Left colon (tissue), 2 donors: ENCODE data around the gene JAZF1. TPM values are rescaled to one million over a fixed set of nuclear protein-coding genes. Genes with fewer than 3 reads are reported as not detected.
"Not testable (repeated sequence)": the region's sequence is repeated elsewhere in the genome, so short reads cannot be mapped to it uniquely, and the experiment has no call there.

Experiments
- ATAC-seq: fragments of 200-7000 bp; cut with Tn5 transposase; one replicate; pipeline ENCODE4 v1.9.1; 2020; ENCODE audit warnings: mild to moderate bottlenecking, moderate library complexity
- DNase-seq, 2 donors: peaks; one replicate each; pipeline ENCODE4 v3.0.0-alpha.2; 2020
- intact Hi-C, 2 donors: fragments of 100-400 bp; cut with DNase I in 1 of 2; cut with micrococcal nuclease in 1 of 2; formaldehyde crosslinking; loops; one replicate each; pipeline versions ENCODE4 v1.11.2 to v1.14.0; 2022; cut with DNase I, micrococcal nuclease
- total RNA-seq, 2 donors: library from RNA; stranded (reverse); fragmentation: NEBNext Ultra II Directional; extraction: Animal tissue kit (Norgen Biotek cat#: 25700); gene quantifications; one replicate each; pipeline ENCODE4 v1.2.1, GENCODE V29; 2021
- donor health status: DM: no; HTN: no; CAD: no.
- donor health status: DM: yes; HTN: yes; CAD: no.

JAZF1 gene
- total RNA-seq, 2 donors from 2014 or later: 2.8 to 8.3 TPM

- intact Hi-C loops: no loop called here
- DNase-seq (no peak), ATAC-seq (no peak)
Measured at GRCh38 chr7:27895551-27895950, 285.0 kb downstream of the JAZF1 start.

DNA sequence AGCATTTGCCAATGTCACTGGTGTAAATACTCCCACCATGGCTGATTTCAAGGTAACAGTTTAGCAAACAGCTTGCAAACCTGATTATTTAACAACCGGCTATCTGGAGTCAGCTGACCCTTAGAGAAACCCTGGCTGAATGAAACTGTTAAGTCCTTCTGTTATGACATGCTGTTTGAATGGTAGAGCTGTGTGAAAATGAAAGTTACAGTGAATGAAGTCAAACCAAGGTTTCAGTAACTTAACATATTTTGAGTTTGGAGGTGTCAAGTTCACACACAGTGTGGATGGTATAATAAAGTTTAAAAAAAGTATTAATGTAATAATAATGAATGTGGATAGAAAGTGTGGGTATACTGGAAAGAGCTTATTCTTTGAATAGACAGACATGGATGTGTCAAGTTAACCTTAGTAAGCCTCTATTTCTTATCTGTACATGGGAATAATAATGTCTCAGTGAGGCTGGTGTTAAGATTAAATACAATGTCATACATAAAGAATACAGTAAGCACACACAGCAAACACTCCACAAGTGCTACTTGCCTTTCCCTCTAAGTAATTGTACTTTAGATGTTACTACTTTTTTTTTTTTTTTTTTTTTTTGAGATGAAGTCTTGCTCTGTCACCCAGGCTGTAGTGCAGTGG lies 290.3 kb downstream of the JAZF1 start:
- ATAC-seq (no peak), DNase-seq (no peak)
- intact Hi-C loops: no loop called here

DNA sequence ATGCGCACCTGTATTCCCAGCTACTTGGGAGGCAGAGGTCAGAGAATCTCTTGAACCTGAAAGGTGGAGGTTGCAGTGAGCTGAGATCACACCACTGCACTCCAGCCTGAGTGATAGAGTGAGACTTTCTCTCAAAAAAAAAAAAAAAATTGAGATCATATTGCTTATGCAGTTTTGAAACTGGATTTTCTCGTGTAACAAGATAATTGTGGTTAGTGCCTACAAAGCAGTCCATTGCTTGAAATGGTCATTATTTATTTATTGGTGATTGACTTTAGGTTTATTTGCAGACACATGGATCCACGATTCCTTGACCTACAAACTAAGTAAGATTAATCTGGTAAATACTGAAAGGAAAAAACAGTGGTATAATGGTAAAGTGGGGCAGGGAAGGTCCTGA lies 290.8 kb downstream of the JAZF1 start:
- intact Hi-C loops: no loop called here
- no peak for DNase-seq
- ATAC-seq: no peak

DNA sequence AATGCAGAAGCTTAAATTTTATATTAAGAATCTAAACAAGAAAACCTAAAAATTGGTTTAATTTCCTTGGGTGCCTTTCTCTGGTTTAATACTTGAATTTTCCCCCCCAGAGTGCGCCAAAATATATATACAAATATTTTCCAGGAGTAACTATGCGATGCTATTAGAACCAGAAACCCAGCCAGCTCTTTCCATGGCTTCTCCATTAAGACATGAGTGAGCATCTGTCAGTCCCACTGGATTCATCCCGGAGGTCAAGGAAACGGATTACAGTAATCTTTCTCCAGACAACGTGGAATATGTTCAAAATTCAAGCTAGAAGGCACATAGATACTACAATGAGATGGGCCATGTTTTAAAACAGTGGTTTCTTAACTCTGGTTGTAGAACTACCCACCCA lies 291.9 kb downstream of the JAZF1 start:
- DNase-seq (no peak), ATAC-seq (no peak)
- intact Hi-C loops: no loop called here

GRCh38 chr7:27886710-27887109 lies 293.9 kb downstream of the JAZF1 start:
- ATAC-seq, intact Hi-C loops: not testable (repeated sequence)

DNA sequence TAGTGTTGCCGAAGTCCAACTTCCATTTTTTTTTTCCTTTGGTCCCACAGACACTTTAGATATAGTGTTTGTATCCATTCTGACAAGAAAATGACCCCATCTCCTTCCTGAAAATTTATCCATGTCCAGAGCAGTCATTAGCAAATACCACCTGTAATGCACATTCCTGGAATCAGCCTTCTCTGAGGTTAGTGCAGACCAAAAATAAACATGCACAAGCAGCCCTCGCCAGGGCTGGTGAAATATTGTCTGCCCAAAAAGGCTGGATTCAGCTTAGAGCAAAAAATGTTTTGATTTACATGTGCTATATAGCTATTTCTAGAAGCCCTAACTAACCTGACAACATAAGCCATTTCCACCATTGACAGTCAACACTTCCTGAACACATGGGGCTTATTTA lies 294.9 kb downstream of the JAZF1 start:
- intact Hi-C loops: no loop called here
- DNase-seq: no peak
- no peak for ATAC-seq

More at GRCh38 chr7:27886710-27887109, 293.9 kb downstream of the JAZF1 start:
- not testable (repeated sequence) for DNase-seq

GRCh38 chr7:27883696-27884095 lies 296.9 kb downstream of the JAZF1 start:
- DNase-seq: no peak
- intact Hi-C loops: no loop called here
- ATAC-seq: no peak

DNA sequence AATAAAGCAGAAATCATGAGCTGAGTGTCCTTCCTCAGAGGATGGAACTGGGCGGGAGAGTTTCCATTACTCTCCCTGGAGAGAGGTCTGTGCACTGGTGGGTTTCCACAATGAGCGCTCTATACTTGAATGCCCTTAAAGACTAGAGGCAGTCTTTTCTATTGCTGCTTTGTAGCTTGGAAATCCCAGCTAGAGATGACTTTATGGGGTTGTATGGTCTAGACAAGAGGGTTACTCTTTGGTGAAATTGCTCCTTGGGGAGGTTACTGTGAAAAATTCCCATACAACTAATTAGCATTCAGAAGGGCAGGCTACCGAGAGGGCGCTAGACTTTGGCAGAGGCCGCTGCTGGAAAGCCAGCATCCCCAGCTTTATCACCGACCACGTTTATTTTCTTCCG lies 303.8 kb downstream of the JAZF1 start:
- intact Hi-C loops: no loop called here
- no peak for DNase-seq
- no peak for ATAC-seq

DNA sequence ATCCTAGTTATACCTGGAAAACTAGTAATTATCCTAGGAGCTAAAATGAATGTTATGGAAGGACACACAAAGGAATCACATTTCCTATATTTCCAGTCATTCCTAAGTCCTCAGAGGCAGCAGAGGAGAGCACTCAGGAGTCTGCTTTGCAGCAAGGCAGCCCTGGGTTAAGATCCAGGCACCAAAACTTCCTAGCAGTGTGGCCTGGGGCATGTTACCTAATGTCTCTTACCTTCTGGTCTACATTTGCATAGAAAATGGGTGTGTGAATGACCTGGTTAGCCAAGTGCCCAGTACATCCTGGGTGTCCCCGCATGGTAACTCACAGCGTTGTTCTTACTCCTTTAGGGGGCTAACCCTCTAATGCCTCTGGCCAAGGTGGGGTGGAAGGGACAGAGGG lies 304.8 kb downstream of the JAZF1 start:
- no peak for ATAC-seq
- intact Hi-C loops: no loop called here
- DNase-seq: no peak

DNA sequence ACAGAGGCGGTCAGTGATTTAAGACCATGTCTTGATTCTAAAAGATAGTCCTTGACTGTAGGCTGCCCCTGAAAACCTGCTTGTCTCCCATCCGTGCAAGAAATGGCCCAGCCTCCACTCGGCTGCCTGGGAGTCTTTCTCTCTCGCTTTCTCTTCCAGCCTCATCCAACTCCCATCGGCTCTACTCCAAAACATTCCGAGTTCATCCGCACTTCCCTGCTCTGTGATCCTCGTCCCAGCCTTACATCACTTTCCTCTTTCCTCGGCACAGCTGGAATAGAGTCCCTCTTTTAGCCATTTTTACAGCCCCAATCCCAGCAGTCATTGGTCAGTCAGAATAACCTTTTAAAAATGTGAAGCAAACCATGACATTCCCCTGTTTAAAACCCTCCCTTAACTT lies 305.5 kb downstream of the JAZF1 start:
- intact Hi-C loops: no loop called here
- no peak for DNase-seq
- ATAC-seq: no peak

DNA sequence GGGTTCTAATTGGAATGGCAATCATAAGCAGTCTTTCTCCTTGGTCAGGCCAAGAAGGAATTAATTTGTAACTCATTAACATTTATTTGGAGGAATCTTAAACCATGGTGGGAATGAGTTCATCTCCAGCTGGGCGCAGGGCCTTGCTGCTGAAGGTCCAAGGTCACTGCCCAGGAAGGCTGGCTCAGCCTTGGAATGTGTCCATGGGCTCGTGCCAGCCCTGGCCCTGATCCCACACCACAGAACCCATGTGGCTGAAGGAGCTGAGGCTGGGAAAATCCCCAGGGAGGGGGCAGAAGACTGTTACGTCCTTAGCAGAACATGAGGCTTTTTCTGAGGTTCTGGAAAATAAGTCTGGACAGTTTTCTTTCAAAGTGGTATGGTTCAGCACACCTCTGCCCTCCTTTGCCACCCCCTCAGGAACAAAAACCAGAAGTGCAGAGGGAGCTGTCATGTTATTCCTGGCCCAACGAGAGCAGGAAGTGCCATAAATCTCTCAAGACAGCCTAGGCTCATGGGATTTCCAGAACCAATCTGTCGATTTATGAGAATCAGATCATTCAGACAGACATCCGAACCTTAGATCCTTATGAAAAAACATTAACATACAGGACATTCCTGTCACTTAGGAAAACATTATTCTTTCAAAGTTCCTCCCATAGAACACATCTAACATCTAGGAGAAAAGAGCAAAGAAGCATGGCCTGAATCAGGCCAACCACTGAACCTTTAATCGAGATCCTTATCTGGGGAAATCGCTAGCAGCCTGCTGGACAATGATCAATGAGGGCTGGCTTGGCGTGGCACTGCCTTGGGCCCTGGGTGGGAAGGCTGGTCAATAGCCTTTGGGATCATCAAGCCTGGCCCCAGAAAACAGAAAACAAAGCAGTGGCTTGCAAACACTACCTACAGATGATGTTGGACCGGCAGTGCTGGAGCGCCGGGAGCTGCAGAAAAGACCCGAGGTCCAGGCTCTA lies 306.3 kb downstream of the JAZF1 start:
- intact Hi-C loops: no loop called here
- ATAC-seq: peak; percentile 96
- DNase-seq: peak; percentile 62 to 66

DNA sequence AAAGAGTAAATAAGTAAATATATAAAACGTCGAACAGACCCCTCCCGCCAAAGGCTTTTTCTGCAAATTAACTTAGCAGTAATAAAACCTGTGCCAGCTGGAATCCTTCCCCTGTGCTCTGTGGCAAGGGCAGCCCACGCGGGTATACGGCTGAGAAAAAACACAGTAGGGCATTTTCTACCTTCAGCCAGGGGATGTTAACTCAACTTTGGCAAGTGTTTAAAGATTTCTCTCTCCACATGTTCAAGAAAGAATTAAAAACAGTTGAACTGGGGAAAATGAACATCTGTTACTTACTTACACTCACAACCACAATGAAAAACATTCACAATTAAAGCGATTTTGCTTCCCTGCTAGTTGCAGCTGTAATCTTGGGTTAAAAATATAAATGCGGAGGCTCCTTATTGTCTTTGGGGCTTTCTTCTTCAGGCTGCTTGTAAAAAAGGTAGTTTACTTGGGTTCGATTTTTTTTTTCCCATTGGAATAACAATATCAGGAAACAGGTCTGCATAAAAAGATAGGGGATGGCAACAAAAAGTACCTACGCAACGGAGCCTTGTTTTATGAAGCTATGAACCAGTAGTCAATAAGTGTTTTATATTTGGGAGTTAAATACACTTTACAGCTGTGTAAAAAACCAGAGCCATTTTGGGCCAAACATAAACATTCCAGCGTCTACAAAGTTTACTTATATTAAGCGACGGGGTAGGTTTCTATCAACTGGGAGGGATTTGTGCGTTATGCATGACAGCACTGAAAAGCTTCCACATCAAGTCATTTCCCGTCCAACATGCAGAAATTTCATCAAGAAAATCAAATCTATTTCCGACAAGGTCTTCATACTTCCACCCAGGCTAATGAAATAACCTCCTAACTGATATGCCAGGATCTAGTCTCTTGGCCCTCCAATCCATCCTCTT lies 308.0 kb downstream of the JAZF1 start:
- ATAC-seq (no peak), DNase-seq (no peak)
- intact Hi-C loops: no loop called here

- no peak for DNase-seq
- no peak for ATAC-seq
- intact Hi-C loops: no loop called here
Measured at GRCh38 chr7:27871866-27872265, 308.7 kb downstream of the JAZF1 start.

DNA sequence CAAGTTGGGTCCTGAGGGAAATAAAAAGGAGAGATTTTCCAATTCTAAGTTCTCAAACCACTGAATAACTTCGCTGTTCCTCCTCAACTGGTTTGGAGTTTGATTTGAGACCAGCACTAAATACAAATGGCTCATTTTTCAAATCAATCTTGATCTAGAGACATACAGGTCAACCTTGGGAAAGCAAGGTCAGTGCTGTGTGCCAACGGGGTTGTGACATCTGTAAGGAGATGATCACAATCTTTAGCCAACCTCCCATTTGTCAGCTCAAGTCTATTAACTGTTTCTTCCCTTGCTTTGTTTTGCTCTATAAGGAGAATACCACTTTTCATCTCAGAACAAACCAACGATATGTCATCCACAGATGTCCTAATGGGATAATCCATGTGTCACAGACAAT lies 309.5 kb downstream of the JAZF1 start:
- ATAC-seq: no peak
- no peak for DNase-seq
- intact Hi-C loops: no loop called here

DNA sequence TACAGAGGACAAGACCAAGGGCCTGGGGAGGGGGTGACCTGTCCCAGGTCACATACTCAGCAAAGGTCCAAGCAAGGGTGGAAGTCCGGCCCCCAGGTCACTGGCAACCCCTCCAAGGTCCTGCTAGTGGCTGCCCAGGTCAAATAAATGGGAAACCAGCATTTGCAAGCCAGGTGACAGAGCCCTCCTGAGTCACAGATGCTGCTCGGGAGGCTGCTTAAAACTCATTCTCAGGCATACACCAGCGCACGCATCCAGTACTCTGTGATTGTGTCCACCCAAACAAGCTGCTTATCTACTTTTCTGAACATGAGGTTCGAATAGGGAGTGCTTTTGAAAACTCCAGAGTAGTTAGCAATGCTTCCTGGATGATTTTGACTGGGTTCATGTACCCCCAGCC lies 310.0 kb downstream of the JAZF1 start:
- ATAC-seq: no peak
- intact Hi-C loops: no loop called here
- no peak for DNase-seq

DNA sequence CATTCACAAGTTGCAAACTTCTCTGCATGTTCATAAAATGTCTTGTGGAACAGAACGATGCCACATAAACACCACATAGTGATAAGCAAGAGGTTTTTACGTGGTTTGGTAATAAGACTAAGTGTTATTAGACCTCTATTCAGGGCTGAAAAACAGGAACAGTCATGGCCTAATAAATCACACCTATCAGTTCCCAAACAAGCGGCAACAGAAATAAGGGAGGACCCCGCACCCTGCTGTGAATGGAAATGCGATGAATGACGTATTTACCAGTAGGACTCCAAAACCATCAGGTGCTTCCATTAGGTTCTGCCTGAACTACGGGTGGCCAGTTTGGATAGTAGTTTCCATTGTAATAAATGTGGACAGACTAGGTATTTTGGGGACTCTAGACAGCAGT lies 311.5 kb downstream of the JAZF1 start:
- DNase-seq (no peak), ATAC-seq (no peak)

GRCh38 chr7:27868131-27868550 lies 312.5 kb downstream of the JAZF1 start:
- ATAC-seq (no peak), DNase-seq (no peak)
- intact Hi-C loops: no loop called here

More for the DNA sequence above, 311.5 kb downstream of the JAZF1 start:
- intact Hi-C loops: no loop called here

DNA sequence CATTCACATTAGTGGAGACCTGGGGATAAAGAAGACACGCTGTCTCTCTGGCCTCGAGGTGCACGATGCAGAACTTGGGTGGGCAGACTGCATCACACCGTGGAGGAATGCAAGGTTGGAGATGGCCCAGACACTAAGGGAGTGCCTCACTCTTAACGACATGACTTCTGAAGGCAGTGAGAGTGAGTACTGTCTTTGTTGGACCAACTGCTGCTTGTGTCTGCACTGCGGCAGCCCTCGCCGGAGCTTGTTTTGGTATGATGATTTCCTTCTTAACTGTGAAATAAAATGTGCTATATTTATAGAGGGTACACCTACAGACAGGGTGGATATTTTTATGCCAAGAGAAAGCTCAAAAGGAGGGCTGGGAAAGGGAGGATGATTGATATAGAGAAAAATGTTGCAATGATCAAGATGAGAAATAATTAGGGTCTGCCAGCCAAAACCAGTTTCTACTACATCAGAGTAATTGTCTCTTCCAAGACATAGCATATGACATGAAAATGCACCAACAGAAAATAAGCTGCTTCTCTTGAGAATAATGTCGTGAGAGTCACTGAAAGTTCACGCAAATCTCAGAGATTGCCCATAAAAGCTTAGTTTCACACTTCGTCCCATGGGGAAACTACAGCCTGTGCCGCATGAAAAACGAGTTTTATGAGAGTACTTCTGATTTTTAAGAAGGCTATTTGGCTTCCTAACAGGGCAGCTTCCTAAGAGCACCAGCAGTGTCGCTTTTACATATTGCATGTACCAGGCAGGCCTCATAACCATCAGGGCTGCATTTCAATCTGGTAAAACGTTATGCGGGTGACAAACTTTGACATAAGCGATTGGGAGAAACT lies 313.5 kb downstream of the JAZF1 start:
- DNase-seq (no peak), ATAC-seq (no peak)
- intact Hi-C loops: no loop called here
